AG10803 (cell line): ENCODE data around the gene PDLIM1.

ENCODE experiments used
- DNase-seq: peaks from one replicate; pipeline ENCODE4 v3.0.0; 2010; ENCODE audit warnings: low read depth
- H3K4me3 ChIP-seq: 2 replicates; pipeline ENCODE4 v1.5.1; 2011; ENCODE audit warnings: mild to moderate bottlenecking, low read length, control low read depth
- TF ChIP-seq, protein P1 (sequence below): conservative IDR thresholded peaks from 2 replicates; pipeline ENCODE4 v1.5.1; 2011; ENCODE audit warnings: mild to moderate bottlenecking, low read length, control low read depth, inconsistent platforms

Gene PDLIM1

GRCh38 chr10:95260397-95260881 is 30.4 kb downstream of the PDLIM1 start:
- TF ChIP-seq, protein P1, sequence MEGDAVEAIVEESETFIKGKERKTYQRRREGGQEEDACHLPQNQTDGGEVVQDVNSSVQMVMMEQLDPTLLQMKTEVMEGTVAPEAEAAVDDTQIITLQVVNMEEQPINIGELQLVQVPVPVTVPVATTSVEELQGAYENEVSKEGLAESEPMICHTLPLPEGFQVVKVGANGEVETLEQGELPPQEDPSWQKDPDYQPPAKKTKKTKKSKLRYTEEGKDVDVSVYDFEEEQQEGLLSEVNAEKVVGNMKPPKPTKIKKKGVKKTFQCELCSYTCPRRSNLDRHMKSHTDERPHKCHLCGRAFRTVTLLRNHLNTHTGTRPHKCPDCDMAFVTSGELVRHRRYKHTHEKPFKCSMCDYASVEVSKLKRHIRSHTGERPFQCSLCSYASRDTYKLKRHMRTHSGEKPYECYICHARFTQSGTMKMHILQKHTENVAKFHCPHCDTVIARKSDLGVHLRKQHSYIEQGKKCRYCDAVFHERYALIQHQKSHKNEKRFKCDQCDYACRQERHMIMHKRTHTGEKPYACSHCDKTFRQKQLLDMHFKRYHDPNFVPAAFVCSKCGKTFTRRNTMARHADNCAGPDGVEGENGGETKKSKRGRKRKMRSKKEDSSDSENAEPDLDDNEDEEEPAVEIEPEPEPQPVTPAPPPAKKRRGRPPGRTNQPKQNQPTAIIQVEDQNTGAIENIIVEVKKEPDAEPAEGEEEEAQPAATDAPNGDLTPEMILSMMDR, result no peak
- DNase-seq, result peak; percentile 93
- peak overlapping the region; percentile 31 for H3K4me3 ChIP-seq

- no peak for DNase-seq
- TF ChIP-seq, protein P1, result no peak
- no peak overlapping the region for H3K4me3 ChIP-seq
Observed at GRCh38 chr10:95257849-95258248, 33.0 kb downstream of the PDLIM1 start.

GRCh38 chr10:95256268-95256667 is 34.5 kb downstream of the PDLIM1 start:
- DNase-seq, result no peak
- H3K4me3 ChIP-seq, result no peak overlapping the region
- TF ChIP-seq, protein P1, result no peak

- TF ChIP-seq, protein P1, result no peak
- H3K4me3 ChIP-seq, result no peak overlapping the region
- no peak for DNase-seq
Observed at GRCh38 chr10:95254629-95255028, 36.2 kb downstream of the PDLIM1 start.

GRCh38 chr10:95253686-95254085 is 37.1 kb downstream of the PDLIM1 start:
- no peak overlapping the region for H3K4me3 ChIP-seq
- DNase-seq, result no peak
- TF ChIP-seq, protein P1, result no peak

GRCh38 chr10:95253007-95253406 is 37.8 kb downstream of the PDLIM1 start:
- no peak for DNase-seq
- TF ChIP-seq, protein P1, result no peak
- H3K4me3 ChIP-seq, result no peak overlapping the region

GRCh38 chr10:95250856-95251255 is 39.9 kb downstream of the PDLIM1 start:
- DNase-seq, result no peak
- no peak overlapping the region for H3K4me3 ChIP-seq
- TF ChIP-seq, protein P1, result no peak
